ENCODE measurements around the gene FHIT.

The FHIT gene

GRCh38 chr3:60053526-60054265 lies 1197.6 kb downstream of the FHIT start:
- H3K4me1 ChIP-seq (ENCODE audit: control insufficient read depth in 1 of 2, insufficient read depth in 2 of 2, low read length in 2 of 2), result no peaks in the 10 kb centered on the region
- no peaks in the 10 kb centered on the region for H3K27me3 ChIP-seq (ENCODE audit: low read depth, low read length)
- peaks cover 0 to 7% of the 10 kb centered on the region in 2 donors for H3K9me3 ChIP-seq (ENCODE audit: control insufficient read depth in 1 of 2, low read length in 2 of 2)
- no peak overlapping the region for H3K4me3 ChIP-seq (ENCODE audit: low read depth in 1 of 2, low read length in 2 of 2)
- H3K36me3 ChIP-seq (ENCODE audit: control insufficient read depth in 1 of 2, insufficient read depth in 2 of 2, low read length in 2 of 2), result no peaks in the 10 kb centered on the region
- no peak overlapping the region for H3K27ac ChIP-seq (ENCODE audit: low read length)

GRCh38 chr3:60048447-60048848 lies 1202.8 kb downstream of the FHIT start:
- no peaks in the 10 kb centered on the region for H3K36me3 ChIP-seq (ENCODE audit: control insufficient read depth in 1 of 2, insufficient read depth in 2 of 2, low read length in 2 of 2)
- H3K27ac ChIP-seq (ENCODE audit: low read length), result no peak overlapping the region
- H3K27me3 ChIP-seq (ENCODE audit: low read depth, low read length), result no peaks in the 10 kb centered on the region
- no peaks in the 10 kb centered on the region for H3K9me3 ChIP-seq (ENCODE audit: control insufficient read depth in 1 of 2, low read length in 2 of 2)
- H3K4me1 ChIP-seq (ENCODE audit: control insufficient read depth in 1 of 2, insufficient read depth in 2 of 2, low read length in 2 of 2), result no peaks in the 10 kb centered on the region
- H3K4me3 ChIP-seq (ENCODE audit: low read depth in 1 of 2, low read length in 2 of 2), result no peak overlapping the region

GRCh38 chr3:60047426-60048200 lies 1203.6 kb downstream of the FHIT start:
- Histone ChIP-seq H3K27me3 (ENCODE audit: low read depth, low read length) (no peaks in the 10 kb centered on the region), H3K36me3 (ENCODE audit: control insufficient read depth in 1 of 2, insufficient read depth in 2 of 2, low read length in 2 of 2) (no peaks in the 10 kb centered on the region), H3K4me1 (ENCODE audit: control insufficient read depth in 1 of 2, insufficient read depth in 2 of 2, low read length in 2 of 2) (no peaks in the 10 kb centered on the region)

GRCh38 chr3:60046210-60046609 lies 1205.0 kb downstream of the FHIT start:
- no peaks in the 10 kb centered on the region for H3K4me1 ChIP-seq (ENCODE audit: control insufficient read depth in 1 of 2, insufficient read depth in 2 of 2, low read length in 2 of 2)
- H3K9me3 ChIP-seq (ENCODE audit: control insufficient read depth in 1 of 2, low read length in 2 of 2), result no peaks in the 10 kb centered on the region
- no peaks in the 10 kb centered on the region for H3K36me3 ChIP-seq (ENCODE audit: control insufficient read depth in 1 of 2, insufficient read depth in 2 of 2, low read length in 2 of 2)
- no peak overlapping the region for H3K4me3 ChIP-seq (ENCODE audit: low read depth in 1 of 2, low read length in 2 of 2)
- H3K27ac ChIP-seq (ENCODE audit: low read length), result no peak overlapping the region
- H3K27me3 ChIP-seq (ENCODE audit: low read depth, low read length), result no peaks in the 10 kb centered on the region

More at GRCh38 chr3:60047426-60048200, 1203.6 kb downstream of the FHIT start:
- Histone ChIP-seq H3K9me3 (ENCODE audit: control insufficient read depth in 1 of 2, low read length in 2 of 2) (no peaks in the 10 kb centered on the region), H3K4me3 (ENCODE audit: low read depth in 1 of 2, low read length in 2 of 2) (no peak overlapping the region), H3K27ac (ENCODE audit: low read length) (no peak overlapping the region)

- no peak overlapping the region for H3K27ac ChIP-seq (ENCODE audit: low read length)
- no peaks in the 10 kb centered on the region for H3K27me3 ChIP-seq (ENCODE audit: low read depth, low read length)
- H3K4me3 ChIP-seq (ENCODE audit: low read depth in 1 of 2, low read length in 2 of 2), result no peak overlapping the region
- no peaks in the 10 kb centered on the region for H3K36me3 ChIP-seq (ENCODE audit: control insufficient read depth in 1 of 2, insufficient read depth in 2 of 2, low read length in 2 of 2)
- no peaks in the 10 kb centered on the region for H3K4me1 ChIP-seq (ENCODE audit: control insufficient read depth in 1 of 2, insufficient read depth in 2 of 2, low read length in 2 of 2)
- H3K9me3 ChIP-seq (ENCODE audit: control insufficient read depth in 1 of 2, low read length in 2 of 2), result no peaks in the 10 kb centered on the region
These were observed 1205.6 kb downstream of the FHIT start for GRCh38 chr3:60045686-60046085.

GRCh38 chr3:60036803-60037202 lies 1214.4 kb downstream of the FHIT start:
- H3K27ac ChIP-seq (ENCODE audit: low read length), result no peak overlapping the region
- no peaks in the 10 kb centered on the region for H3K4me1 ChIP-seq (ENCODE audit: control insufficient read depth in 1 of 2, insufficient read depth in 2 of 2, low read length in 2 of 2)
- no peaks in the 10 kb centered on the region for H3K36me3 ChIP-seq (ENCODE audit: control insufficient read depth in 1 of 2, insufficient read depth in 2 of 2, low read length in 2 of 2)
- no peaks in the 10 kb centered on the region for H3K9me3 ChIP-seq (ENCODE audit: control insufficient read depth in 1 of 2, low read length in 2 of 2)
- no peak overlapping the region for H3K4me3 ChIP-seq (ENCODE audit: low read depth in 1 of 2, low read length in 2 of 2)
- H3K27me3 ChIP-seq (ENCODE audit: low read depth, low read length), result no peaks in the 10 kb centered on the region

- H3K36me3 ChIP-seq (ENCODE audit: control insufficient read depth in 1 of 2, insufficient read depth in 2 of 2, low read length in 2 of 2), result no peaks in the 10 kb centered on the region
- H3K4me1 ChIP-seq (ENCODE audit: control insufficient read depth in 1 of 2, insufficient read depth in 2 of 2, low read length in 2 of 2), result no peaks in the 10 kb centered on the region
- no peaks in the 10 kb centered on the region for H3K9me3 ChIP-seq (ENCODE audit: control insufficient read depth in 1 of 2, low read length in 2 of 2)
- no peaks in the 10 kb centered on the region for H3K27me3 ChIP-seq (ENCODE audit: low read depth, low read length)
- H3K27ac ChIP-seq (ENCODE audit: low read length), result no peak overlapping the region
- no peak overlapping the region for H3K4me3 ChIP-seq (ENCODE audit: low read depth in 1 of 2, low read length in 2 of 2)
These were observed 1217.3 kb downstream of the FHIT start for GRCh38 chr3:60033901-60034453.

- Histone ChIP-seq H3K36me3 (ENCODE audit: control insufficient read depth in 1 of 2, insufficient read depth in 2 of 2, low read length in 2 of 2) (no peaks in the 10 kb centered on the region), H3K27ac (ENCODE audit: low read length) (no peak overlapping the region), H3K4me3 (ENCODE audit: low read depth in 1 of 2, low read length in 2 of 2) (no peak overlapping the region), H3K27me3 (ENCODE audit: low read depth, low read length) (no peaks in the 10 kb centered on the region), H3K9me3 (ENCODE audit: control insufficient read depth in 1 of 2, low read length in 2 of 2) (no peaks in the 10 kb centered on the region), H3K4me1 (ENCODE audit: control insufficient read depth in 1 of 2, insufficient read depth in 2 of 2, low read length in 2 of 2) (peaks cover 0 to 2% of the 10 kb centered on the region in 2 donors)
These were observed 1220.3 kb downstream of the FHIT start for GRCh38 chr3:60030982-60031381.

GRCh38 chr3:60028233-60028632 lies 1223.0 kb downstream of the FHIT start:
- H3K27me3 ChIP-seq (ENCODE audit: low read depth, low read length), result no peaks in the 10 kb centered on the region
- H3K27ac ChIP-seq (ENCODE audit: low read length), result no peak overlapping the region
- no peaks in the 10 kb centered on the region for H3K36me3 ChIP-seq (ENCODE audit: control insufficient read depth in 1 of 2, insufficient read depth in 2 of 2, low read length in 2 of 2)
- H3K9me3 ChIP-seq (ENCODE audit: control insufficient read depth in 1 of 2, low read length in 2 of 2), result no peaks in the 10 kb centered on the region
- peaks cover 0 to 4% of the 10 kb centered on the region in 2 donors for H3K4me1 ChIP-seq (ENCODE audit: control insufficient read depth in 1 of 2, insufficient read depth in 2 of 2, low read length in 2 of 2)
- no peak overlapping the region for H3K4me3 ChIP-seq (ENCODE audit: low read depth in 1 of 2, low read length in 2 of 2)

- H3K27me3 ChIP-seq (ENCODE audit: low read depth, low read length), result no peaks in the 10 kb centered on the region
- peaks cover 0 to 4% of the 10 kb centered on the region in 2 donors for H3K4me1 ChIP-seq (ENCODE audit: control insufficient read depth in 1 of 2, insufficient read depth in 2 of 2, low read length in 2 of 2)
These were observed 1223.9 kb downstream of the FHIT start for GRCh38 chr3:60027335-60027734.

More at GRCh38 chr3:60027335-60027734, 1223.9 kb downstream of the FHIT start:
- Histone ChIP-seq H3K36me3 (ENCODE audit: control insufficient read depth in 1 of 2, insufficient read depth in 2 of 2, low read length in 2 of 2) (no peaks in the 10 kb centered on the region), H3K4me3 (ENCODE audit: low read depth in 1 of 2, low read length in 2 of 2) (no peak overlapping the region), H3K9me3 (ENCODE audit: control insufficient read depth in 1 of 2, low read length in 2 of 2) (no peaks in the 10 kb centered on the region), H3K27ac (ENCODE audit: low read length) (no peak overlapping the region)
